Stimulated activated naive CD4-positive, alpha-beta T cell (primary cell): ENCODE measurements around the gene SETX.
"Not testable (repeated sequence)": the region's sequence is repeated elsewhere in the genome, so short reads cannot be mapped to it uniquely, and the experiment has no call there.

Source experiments
- DNase-seq, 6 experiments: peaks; one replicate each; lab custom pipeline; 2025; lab: John Stamatoyannopoulos, UW

Gene SETX

DNA sequence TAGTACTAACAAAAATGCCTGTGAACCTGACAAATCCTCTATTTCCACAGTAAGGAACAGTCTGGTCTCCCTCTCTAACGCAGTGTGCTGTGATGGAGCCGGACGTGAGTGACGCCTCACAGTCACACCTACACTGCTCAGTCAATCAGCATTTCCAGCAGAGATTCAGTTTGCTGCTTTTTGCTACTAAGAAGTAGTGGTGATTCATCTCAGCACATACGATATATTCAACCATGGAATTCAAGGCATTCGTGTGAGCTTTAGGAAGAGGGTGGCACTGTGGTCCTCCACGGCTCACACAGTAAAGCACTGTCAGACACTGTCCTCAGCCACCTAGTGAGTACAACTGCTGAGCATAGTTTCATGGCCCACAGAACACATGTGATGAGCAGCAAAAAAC is 70.9 kb downstream of the SETX start:
- no peak for DNase-seq

DNA sequence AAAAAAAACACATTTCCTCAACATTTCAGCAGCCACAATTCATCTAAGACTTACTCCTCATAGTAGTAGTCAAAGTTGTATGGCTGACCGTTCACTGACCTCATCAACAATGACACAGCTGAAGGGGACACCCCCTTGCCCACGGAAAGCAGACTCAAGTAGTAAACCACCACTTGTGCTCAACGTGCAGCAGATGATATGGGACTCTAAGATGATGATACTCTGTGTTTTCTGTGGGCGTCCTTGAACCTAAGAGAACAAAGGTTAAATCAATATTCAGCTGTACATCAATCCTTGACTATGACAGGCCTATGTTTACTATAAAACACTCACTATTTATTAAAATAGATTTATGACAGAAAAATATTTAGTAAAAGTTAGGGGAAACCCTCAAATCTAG is 71.6 kb downstream of the SETX start:
- DNase-seq = no peak

DNA sequence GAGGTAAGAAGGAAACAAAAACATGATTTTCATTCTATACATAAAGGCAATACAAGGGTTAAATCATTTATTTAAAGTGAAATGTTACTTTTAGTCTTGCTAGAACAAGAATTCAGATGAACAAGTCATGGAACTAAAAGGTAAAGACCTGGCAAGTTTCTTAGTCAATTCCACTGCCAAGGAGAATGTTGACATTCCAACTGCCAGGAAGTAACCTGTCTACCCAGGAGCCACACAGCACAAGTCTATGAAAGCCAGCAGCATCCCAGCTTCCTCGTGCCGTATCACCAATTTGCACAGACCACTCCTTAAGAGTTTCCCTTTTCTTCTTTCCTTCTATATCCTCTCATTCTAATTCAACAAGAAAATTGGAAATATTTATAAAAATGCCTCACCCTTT is 79.9 kb downstream of the SETX start:
- DNase-seq = no peak

DNA sequence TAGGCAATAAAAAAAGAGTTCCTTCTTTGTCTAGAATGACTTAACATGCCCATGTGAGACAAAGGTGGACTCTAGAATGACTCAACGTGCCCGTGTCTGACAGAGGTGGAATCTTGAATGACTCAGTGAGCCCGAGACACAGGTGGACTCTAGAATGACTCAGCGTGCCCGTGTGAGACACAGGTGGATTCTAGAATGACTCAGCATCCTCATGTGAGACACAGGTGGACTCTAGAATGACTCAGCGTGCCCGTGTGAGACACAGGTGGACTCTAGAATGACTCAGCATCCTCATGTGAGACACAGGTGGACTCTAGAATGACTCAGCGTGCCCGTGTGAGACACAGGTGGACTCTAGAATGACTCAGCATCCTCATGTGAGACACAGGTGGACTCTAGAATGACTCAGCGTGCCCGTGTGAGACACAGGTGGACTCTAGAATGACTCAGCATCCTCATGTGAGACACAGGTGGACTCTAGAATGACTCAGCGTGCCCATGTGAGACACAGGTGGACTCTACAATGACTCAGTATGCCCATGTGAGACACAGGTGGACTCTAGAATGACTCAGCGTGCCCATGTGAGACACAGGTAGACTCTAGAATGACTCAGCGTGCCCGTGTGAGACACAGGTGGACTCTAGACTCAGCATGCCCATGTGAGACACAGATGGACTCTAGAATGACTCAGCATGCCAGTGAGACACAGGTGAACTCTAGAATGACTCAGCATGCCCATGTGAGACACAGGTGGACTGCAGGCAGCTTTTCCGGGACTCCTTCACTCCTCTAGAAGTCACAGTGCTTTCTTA is 84.9 kb downstream of the SETX start:
- DNase-seq = not testable (repeated sequence)

DNA sequence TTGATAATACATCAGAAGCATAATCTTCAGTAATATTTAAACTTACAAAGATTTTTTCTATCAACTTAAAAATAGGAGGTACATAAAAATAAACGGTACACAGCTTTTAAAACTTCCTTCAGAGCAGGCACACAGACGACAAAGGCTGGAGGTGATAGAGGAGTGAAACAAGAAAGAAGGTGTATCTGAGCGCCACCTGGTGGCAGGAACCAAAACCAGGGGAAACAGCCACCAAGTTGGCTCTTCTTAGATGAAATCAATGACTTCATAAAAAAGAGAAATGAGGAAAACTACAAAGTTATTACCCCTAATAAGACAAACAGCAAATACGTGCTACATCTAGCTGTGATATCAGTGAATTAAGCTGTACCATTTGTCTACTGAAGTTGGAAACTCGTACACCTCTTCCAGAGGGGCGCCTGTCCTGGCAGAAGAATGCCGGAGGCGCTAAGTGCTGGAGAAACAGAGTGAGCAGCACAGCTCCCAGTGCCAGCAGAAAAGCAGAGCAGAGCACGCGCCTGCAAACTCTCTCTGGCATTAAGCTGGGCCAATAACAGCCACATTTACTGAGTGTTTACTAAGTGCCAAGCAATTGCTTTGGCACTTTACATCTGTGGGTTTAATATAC is 85.9 kb downstream of the SETX start:
- DNase-seq = peak; percentile 27 to 74 (median 56)

DNA sequence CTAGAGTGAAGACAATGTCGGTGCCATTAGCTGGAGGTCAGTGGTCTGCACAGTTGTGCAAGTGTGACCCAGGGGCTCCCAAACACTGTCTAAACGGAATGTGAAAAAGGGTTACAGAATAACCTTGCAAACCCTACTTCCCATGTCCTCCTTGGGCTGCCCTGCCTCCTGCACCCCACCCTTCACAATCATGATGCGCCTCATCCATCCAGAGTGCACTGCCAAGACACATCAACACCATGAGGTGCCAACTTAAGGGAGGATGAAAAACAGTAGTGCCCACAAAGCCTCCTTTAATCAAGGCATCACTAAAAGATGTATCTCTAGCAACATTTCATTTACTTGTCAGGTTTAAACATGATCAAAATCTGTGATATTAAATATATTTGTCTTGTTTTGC is 87.1 kb downstream of the SETX start:
- no peak for DNase-seq

DNA sequence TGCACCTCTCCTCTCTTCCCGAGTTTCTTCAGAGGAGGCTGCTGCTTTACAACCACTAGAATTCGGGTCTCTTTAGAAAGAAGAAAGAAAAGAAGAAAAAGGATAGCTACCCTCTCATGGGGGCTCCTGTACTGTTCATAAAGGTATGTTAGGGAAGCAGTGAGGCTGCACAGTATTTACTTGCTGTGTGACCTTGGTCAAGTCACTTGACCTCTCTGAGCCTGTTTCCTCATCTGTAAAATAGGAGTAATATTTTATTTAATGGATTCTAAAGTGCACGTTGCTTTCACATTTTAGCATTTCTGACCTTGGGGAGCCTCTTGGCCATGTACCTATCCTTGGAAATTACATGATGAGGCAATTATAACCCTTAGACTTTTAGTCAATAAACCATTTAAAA is 88.8 kb downstream of the SETX start:
- DNase-seq = no peak

DNA sequence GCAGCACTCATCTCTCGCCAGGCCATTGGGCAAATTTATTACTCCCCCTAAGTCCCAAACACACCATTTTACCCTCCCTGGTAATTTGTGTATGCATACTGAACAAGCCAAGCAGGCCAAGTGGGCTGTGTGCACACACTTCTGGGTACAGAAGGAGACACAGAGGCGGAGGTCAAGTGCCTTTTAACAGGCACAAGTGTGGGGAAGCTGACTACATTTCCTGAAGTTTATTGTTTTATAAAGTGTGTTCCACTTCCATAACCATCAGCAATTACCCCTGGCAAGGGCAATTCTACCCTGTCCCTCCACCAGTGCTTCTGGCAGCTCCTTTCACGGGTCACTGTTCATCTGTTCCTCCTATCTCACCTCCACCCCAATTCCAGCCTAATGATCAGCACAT is 93.9 kb downstream of the SETX start:
- DNase-seq = no peak

DNA sequence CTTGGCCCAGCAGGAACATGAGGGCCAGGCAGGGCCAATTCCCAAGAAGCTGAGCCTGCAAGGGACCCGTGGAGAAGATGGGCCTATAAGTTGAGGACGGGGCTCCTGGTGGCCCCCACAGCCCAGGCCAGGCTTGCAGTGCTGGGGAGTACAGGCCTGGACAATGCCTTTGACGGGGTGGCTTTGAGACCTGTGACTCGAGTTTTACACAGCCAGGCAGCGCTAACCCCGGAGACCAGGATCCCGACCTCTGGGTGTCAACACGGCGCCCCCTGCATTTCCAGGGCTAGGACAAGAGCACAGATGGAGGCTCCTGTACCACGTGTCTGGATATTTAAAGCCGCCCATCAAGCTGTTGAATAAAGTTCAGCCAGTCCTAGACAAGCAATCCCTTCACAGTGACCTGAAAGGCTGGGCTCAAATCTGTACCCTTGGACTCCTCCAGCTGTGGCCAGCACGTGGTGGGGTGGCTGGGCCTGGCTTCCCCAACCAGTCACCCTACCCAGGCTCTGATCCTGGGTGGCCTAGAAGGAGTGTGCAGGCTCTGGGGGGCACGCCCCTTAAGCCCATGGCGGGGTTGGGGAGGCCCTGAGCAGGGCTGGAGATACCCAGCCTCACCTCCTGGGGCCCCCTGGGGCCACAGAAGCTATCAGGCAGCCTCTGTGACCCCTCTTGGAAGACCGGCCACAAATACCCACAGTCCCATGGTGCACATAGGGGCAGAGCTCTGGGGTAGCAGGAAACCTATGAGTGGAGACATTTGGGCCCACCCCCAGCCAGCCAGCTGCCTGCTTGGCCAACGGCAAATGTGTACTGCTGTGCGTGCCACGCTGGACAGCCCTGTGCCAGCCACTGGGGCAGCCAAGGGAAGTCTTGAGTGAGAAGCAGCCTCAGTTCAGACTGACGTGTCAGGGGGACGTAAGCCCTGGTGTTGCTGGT is 104.2 kb downstream of the SETX start:
- no peak for DNase-seq

DNA sequence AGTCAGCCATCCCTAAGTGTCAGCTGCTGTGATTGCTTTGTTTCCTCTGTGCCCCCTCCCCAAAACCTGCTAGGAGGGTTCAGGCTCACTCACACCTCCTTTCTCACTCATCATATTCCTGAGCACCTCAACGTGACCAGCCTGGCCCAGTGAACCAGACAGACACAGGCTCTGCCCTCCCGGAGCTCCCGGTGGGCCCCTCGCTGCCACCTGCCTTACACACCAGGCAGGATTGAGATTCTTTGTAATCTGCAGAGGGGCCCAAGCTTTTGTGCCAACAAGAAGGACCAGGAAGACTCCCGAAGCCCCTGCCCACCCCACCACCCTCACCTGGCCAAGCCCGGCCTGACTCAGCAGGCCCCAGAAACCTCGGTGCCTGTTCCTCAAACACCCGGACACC is 105.1 kb downstream of the SETX start:
- DNase-seq = no peak

DNA sequence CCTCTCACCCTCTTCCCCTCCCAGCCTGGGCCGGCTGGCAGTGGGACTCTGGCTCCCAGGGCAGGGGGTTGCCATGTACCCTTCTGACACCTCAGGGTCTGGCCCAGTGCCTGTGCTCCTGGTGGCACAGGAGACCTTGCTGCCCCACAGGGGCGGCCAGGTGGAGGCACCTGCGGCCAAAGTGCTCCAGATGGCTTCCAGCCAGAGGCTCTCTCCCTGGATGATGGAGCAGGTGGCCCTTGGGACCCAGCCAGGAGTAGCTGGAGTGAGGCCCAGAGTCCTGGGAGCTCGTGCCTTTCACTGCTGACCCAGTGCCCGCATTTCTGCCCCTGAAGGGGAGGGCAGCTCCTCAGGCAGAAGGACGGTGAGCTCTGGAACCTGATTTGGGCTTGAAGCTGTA is 105.7 kb downstream of the SETX start:
- no peak for DNase-seq

DNA sequence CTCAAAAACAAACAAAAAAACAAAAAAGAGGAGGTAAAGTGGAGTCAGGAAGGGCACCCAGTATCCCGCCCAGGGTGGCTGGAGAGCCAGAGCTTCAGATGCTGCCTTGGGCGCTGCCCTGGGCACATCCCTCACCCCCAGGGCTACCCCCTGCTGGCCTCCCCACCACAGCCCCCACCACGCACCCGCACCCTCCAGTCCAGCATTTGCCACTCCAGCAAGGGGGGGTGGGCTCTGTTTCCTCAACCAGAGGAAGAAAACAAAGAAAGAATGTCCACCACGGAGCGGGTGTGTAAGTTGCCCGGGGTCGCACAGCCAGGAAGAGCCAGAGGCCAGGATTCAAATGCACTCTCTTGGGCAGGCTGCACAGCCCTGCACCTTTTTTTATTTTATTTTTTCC is 106.8 kb downstream of the SETX start:
- no peak for DNase-seq

DNA sequence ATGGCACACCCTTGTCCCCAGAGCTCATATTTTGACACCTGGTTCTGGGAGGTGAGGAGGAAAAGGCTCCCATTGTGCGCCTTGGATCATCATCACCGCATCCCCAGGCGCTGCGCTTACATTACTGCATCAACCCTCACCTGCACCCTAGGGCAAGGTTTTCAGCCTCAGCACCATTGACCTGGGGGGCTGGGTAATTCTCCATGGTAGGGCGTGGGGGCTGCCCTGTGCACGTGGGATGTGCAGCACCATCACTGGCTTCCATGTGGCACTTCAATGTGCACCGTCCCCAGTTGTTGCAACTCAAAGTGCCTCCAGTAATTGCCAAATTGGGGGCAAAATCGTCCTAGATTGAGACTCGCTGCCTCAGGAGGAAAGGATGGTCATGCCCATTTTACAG is 109.3 kb downstream of the SETX start:
- DNase-seq = no peak

DNA sequence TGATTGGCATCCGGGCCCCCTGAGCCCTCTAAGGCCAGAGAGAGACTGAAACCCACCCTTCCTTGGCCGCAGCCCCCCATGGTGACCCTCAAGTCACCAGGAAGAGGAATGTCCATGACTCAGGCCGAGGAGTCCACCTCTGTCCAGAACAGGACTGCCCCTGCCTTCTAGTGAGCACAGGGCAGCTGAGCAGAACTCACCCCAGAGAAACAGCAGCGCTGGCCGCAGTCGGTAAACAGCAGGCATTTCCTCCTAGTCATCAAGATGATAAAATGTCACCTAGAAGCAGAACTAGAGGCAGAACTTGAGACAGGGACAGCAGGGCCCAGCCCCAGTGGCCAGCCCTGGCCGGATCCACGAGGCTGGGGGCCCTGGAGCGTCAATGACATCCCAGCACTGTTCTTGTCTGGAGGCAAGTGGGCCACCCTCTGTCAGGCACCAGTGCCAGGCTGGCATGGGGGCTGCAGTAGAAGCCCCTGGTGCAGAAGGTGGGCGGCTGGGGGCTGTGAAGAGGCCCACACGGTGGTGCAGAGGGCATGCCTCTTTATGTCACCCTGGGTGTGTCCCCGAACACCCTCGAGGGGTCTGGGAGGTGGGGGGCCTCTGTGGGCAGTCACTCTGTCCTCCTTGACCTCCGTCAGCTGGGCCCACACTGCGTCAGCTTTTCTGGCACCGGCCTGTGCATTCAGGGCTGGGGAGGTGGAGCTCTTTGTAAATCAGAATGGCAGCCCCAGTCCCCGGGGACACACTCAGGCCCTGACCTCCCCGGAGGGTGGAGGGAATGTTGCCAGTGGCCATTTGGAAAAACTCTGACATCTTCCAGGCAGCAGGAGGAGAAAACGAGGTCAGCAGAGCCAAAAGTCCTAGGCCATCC is 110.0 kb downstream of the SETX start:
- DNase-seq = no peak

DNA sequence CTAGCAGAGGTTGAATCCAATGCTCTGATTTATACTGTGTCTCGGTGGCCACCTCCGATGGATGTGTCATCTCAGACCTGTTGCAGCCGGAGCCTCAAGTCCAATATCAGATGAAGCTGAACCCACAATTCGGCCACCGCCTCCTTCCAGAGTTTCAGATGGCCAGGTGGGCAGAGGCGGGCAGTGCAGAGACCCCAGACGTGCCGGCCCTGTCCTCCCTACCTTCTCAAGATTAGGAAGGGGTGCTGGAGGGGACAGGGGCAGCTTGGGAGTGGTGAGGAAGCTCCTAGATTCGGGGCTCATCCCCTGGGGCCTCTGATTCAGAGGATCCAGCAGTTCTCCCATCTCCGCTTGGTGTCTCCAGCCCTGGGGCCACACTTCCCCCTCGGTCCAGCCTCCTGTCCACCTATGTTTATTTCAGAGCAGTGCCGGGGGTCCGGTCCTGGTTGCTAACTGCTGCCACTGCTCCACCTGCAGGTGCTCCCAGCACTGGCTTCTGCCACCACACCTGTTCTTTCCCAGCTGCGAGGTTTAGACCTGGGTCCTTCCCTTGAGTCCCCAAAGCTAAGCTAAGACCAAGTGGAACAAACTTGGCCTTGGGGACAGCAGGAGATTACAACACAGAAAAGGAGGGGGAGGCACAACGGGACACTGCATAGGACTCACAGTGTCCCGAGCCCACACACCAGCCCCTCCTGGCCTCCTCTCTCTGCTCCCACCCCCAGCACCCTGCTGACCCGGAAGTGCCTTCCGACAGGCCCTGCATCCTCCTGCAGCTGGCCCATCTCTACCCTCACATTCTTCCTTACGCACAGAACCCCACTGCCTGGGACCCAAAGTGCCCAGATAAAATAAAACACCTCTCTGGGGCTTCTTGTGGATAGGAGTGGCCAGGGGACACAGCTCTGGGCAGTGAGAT is 111.4 kb downstream of the SETX start:
- DNase-seq = no peak

DNA sequence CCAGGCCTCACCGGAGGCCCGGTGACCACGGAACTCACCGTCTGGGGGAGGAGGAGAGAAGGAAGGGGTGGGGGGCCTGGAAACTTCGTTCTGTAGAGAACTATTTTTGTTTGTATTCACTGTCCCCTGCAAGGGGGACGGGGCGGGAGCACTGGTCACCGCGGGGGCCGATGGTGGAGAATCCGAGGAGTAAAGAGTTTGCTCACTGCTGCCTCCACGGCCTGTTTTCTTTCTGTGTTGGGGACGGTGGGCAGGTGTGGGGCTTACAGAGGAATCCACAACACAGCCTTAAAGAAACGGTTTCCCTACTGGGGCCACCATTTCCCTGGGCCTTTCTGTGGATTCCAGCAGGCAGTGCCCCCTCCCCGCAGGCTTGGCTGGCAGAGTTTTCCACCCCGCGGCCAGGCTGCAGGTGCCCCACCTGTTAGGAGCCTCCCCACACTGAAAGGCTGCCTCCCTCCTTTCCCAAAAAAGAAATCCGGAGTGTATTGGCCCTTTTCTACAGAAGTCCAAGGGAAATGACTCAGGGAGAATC is 112.1 kb downstream of the SETX start:
- DNase-seq = no peak

DNA sequence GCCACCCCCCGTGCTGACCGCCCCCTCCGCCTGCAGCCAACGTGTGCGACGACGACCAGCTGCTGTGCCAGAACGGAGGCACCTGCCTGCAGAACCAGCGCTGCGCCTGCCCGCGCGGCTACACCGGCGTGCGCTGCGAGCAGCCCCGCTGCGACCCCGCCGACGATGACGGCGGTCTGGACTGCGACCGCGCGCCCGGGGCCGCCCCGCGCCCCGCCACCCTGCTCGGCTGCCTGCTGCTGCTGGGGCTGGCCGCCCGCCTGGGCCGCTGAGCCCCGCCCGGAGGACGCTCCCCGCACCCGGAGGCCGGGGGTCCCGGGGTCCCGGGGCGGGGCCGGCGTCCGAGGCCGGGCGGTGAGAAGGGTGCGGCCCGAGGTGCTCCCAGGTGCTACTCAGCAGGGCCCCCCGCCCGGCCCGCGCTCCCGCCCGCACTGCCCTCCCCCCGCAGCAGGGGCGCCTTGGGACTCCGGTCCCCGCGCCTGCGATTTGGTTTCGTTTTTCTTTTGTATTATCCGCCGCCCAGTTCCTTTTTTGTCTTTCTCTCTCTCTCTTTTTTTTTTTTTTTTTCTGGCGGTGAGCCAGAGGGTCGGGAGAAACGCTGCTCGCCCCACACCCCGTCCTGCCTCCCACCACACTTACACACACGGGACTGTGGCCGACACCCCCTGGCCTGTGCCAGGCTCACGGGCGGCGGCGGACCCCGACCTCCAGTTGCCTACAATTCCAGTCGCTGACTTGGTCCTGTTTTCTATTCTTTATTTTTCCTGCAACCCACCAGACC is 112.8 kb downstream of the SETX start:
- peak; percentile 26 to 58 (median 48) for DNase-seq

DNA sequence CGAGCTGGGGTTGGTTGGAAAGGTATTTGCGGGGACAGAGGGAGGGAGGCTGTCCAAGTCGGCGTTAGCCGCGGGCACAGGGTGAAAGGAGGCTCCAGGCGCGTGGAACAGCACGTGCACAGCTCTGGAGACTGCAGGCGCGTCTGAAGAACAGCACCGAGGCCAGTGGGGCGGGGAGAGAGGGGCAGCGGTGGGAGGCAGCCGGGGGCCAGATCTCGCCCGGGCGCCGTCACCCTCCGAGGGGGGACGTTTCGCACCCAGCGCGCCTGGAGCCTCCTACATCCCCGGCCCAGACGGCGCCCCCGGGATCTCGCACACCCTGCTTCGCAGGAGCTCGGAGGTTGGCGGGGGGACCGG is 113.3 kb downstream of the SETX start:
- DNase-seq = no peak

DNA sequence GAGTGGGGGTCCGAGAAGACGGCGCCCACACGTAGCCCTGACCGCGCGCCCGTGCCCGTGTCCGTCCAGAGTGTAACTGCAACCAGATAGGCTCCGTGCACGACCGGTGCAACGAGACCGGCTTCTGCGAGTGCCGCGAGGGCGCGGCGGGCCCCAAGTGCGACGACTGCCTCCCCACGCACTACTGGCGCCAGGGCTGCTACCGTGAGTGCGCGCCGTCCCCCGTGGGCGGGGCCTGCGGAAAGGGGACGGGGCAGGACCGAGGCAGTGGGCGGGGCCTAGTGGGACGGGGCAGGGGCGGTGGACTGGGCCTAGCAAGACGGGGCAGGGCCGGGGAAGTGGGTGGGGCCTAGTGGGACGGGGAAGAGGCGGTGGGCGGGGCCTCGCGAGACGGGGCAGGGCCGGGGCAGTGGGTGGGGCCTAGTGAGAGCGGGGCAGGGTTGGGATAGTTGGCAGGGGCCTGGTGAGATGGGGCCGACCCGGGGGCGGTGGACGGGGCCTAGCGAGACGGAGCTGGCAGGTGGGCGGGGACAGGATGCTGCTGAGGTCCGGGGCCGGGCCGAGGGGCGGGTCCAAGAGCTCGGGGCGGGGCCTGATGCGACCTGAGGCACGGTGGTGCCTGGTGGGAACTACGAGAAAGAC is 113.8 kb downstream of the SETX start:
- DNase-seq = peak; percentile 100
